ENCODE data around the gene CDH20. TPM values are rescaled to one million over a fixed set of nuclear protein-coding genes. Genes with fewer than 3 reads are reported as not detected.

CDH20 gene
- total RNA-seq, 1 experiment from 2014 or later, result not detected

GRCh38 chr18:61575419-61575818 lies 242.2 kb downstream of the CDH20 start (continued):
- TF ChIP-seq ZBTB33 (IDR thresholded peaks at IDR 0.05; ENCODE audit: extremely low read depth, insufficient replicate concordance, low read length) (no peak), CEBPB (IDR thresholded peaks at IDR 0.05; ENCODE audit: low read depth) (no peak), CTCF (IDR thresholded peaks at IDR 0.05 in 2 of 3, conservative IDR thresholded peaks at IDR 0.05 in 1 of 3; ENCODE audit: borderline replicate concordance in 1 of 3, insufficient read depth in 1 of 3, low read depth in 2 of 3, low read length in 2 of 3) (no peak)

GRCh38 chr18:61578846-61579245 lies 245.6 kb downstream of the CDH20 start:
- BruUV-seq (replicated peaks), result no TSS peak
- no peak for DNase-seq (ENCODE audit: low read depth, low spot score)
- ChIA-PET RAD21 (ENCODE audit: low non-redundant PET in 1 of 2, low total read pairs in 2 of 2, uncharacterized antibody in 2 of 2, unreplicated experiment in 2 of 2) (no interaction called here), POLR2A (no interaction called here), CTCF (no interaction called here)
- no peaks in the 10 kb centered on the region for H4K20me1 ChIP-seq (ENCODE audit: insufficient read depth)
- no peaks in the 10 kb centered on the region for H3K9me3 ChIP-seq (ENCODE audit: control insufficient read depth in 1 of 2, insufficient read depth in 1 of 2, low read depth in 1 of 2, low read length in 2 of 2)
- H3K27me3 ChIP-seq (ENCODE audit: insufficient read depth, low read length), result no peaks in the 10 kb centered on the region
- no peak for TF ChIP-seq RAD21 (IDR thresholded peaks at IDR 0.05; ENCODE audit: low read depth)
- no peak for TF ChIP-seq ZFX (IDR thresholded peaks at IDR 0.05)
- TF ChIP-seq ATF3 (IDR thresholded peaks at IDR 0.05), result no peak
- TF ChIP-seq EZH2phosphoT487 (IDR thresholded peaks at IDR 0.05; ENCODE audit: borderline replicate concordance), result no peak
- TF ChIP-seq CTCF (IDR thresholded peaks at IDR 0.05 in 2 of 3, conservative IDR thresholded peaks at IDR 0.05 in 1 of 3; ENCODE audit: borderline replicate concordance in 1 of 3, insufficient read depth in 1 of 3, low read depth in 2 of 3, low read length in 2 of 3), result no peak
- TF ChIP-seq YY1 (IDR thresholded peaks at IDR 0.05; ENCODE audit: extremely low read depth, insufficient replicate concordance, low read depth, low read length), result no peak
- no peak for TF ChIP-seq SRF (IDR thresholded peaks at IDR 0.05; ENCODE audit: low read depth)
- no peak for TF ChIP-seq MAX (IDR thresholded peaks at IDR 0.05)
- no peak for TF ChIP-seq ZNF274 (IDR thresholded peaks at IDR 0.05; ENCODE audit: low read depth, low read length)
- no peak for TF ChIP-seq POLR2AphosphoS5 (IDR thresholded peaks at IDR 0.05; ENCODE audit: low read depth, low read length)
- no peak for TF ChIP-seq SP1 (IDR thresholded peaks at IDR 0.05; ENCODE audit: low read depth)
- no peak for TF ChIP-seq ELF1 (IDR thresholded peaks at IDR 0.05; ENCODE audit: borderline replicate concordance, low read depth)
- no peak for TF ChIP-seq CBX3 (IDR thresholded peaks at IDR 0.05; ENCODE audit: low read depth)
- no peak for TF ChIP-seq POLR2A (IDR thresholded peaks at IDR 0.05; ENCODE audit: borderline replicate concordance, extremely low read depth, insufficient read depth, insufficient read length)
- no peak for TF ChIP-seq EZH2 (IDR thresholded peaks at IDR 0.05)
- intact Hi-C loops (cut with micrococcal nuclease), result no loop called here
- H3K79me2 ChIP-seq (ENCODE audit: insufficient read depth, low read length), result no peaks in the 10 kb centered on the region
- ATAC-seq, result no peak
- no peak overlapping the region for H3K9ac ChIP-seq (ENCODE audit: low read length)
- no peak overlapping the region for H2AFZ ChIP-seq (ENCODE audit: low read depth, low read length, poor library complexity, severe bottlenecking)
- no peaks in the 10 kb centered on the region for H3K9me2 ChIP-seq (ENCODE audit: insufficient read depth)
- H3K4me3 ChIP-seq (replicated peaks in 1 of 2; ENCODE audit: low read depth in 1 of 2, low read length in 2 of 2), result no peak overlapping the region
- peaks cover 0 to 9% of the 10 kb centered on the region in 2 experiments; a peak in 2 of 4 replicates for H3K4me1 ChIP-seq (ENCODE audit: control insufficient read depth in 1 of 2, insufficient read depth in 2 of 2, low read length in 2 of 2)
- H3K4me2 ChIP-seq (ENCODE audit: low read length), result no peak overlapping the region
- H3K36me3 ChIP-seq (ENCODE audit: control insufficient read depth in 1 of 2, insufficient read depth in 2 of 2, low read length in 2 of 2), result no peaks in the 10 kb centered on the region
- H3K27ac ChIP-seq (ENCODE audit: low read depth, low read length), result no peak overlapping the region
